ENCODE results near the gene FAU.
A peak's percentile ranks its signal among the peaks of the same experiment; 100 is the strongest.
"Not testable (repeated sequence)": the region's sequence is repeated elsewhere in the genome, so short reads cannot be mapped to it uniquely, and the experiment has no call there.

Gene FAU

DNA sequence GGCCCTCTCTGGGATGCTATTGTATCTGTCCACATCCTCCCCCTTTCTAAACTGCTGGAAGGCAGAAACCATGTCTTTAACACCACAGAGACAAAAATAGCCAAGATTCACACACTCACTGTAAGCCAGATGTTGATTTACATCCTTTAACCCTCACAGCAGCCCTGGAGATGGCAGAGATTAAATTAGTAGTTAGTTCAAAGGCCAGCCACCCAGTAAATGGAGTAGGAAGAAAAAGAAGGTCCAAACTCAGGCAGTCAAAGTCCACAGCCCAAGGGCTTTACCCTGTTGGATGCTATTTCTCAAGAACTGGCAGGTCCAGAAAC, 2.3 kb downstream of the FAU start:
- DNase-seq, result no peak

DNA sequence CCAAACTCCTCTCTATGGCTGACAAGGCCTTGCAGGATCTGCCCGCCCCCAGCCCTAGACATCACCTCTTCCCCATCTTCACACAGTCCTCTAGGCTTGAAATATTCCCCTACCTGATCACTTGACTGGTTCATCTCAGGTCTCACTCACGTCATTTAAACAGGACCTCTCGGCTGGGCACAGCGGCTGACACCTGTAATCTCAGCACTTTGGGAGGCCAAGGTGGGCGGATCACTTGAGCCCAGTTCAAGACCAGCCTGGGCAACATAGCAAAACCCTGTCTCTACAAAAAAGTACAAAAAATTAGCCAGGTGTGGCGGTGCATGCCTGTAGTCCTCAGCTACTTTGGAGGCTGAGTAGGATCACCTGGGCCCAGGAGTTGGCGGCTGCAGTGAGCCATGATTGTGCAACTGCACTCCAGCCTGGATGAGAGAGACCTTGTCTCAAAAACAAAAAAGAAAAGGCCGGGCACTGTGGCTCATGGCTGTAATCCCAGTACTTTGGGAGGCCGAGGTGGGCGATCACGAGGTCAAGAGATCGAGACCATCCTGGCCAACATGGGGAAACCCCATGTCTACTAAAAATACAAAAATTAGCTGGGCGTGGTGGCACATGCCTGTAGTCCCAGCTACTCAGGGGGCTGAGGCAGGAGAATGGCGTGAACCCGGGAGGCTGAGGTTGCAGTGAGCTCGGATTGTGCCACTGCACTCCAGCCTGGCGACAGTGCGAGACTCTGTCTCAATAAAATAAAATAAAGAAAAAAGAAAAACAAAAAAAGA, 2.9 kb downstream of the FAU start:
- not testable (repeated sequence) for DNase-seq

DNA sequence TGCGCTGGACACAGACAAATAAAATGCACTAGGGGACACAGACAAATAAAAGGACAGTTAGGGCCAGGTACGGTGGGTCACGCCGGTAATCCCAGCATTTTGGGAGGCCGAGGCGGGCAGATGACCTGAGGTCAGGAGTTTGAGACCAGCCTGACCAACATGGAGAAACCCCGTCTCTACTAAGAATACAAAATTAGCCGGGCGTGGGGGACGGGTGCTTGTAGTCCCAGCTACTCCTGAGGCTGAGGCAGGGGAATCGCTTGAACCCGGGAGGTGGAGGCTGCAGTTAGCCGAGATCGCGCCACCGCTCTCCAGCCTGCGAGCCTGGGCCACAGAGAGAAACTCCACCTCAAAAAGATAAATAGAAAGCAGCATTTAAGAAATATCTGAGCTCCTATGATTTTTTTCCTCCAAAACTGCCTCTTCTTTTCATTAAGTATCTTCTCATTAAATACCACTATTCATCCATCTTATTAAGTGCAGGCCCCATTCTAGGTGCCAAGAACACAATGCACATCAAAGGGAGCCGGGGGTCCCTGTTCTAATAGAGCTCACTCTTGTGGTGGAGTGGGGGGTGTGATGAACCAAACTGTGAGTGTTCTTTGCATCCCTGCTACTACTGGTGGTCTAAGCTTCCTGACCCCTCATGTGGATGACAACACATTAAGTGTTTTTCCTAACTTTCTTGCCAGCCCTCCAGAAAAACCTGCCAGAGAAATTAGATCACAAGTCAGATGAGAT, 3.7 kb downstream of the FAU start:
- no peak for DNase-seq

DNA sequence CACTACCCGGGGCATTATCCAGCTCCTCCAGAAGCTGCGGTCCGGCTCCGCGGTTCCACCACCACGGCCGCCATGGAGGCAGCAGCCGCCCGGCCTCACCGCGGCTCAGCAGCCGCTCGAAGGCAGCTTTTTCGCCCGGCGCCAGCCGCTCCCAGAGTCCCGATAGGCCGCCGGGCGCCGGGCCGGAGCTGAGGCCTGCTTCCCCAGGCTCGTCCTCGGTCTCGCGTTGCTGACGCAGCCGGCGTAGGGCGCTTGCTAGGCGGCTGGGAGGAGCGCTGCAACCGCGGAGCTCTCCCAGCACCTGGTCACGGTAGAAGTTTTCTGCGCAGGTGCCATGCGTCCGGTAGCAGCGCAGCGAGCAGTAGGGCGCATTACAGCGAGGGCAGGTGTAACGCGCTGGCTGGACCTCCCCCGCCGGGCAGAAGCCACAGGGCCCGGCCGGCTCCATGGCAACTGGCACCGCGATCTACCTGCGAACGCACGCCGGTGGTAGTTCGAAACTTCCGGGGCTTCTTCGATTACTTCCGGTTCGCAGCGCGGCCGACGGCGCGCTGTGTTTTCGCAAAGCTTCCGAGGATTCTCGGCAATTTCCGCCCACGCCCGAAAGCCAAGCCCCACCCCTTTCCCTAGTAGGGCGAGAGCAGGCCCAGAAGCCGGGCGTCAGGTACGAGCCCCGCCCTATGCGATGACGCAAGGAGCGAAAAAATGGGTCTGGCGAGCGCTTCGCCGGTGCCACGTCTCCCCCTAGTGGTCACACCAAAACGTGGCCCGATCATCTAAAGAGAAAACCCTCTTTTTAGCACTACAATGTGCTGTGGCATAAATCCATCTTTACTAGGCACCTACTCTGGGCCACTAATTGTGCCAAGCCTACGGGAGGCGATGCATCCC, 4.5 kb downstream of the FAU start, which contains the start of gene ZNHIT2:
Gene ZNHIT2, minus strand, starts transcription at position 496 of the 891 bp plus-strand sequence. Its CDS starts 48 bp downstream, at position 448.
- peak; percentile 100 for DNase-seq

DNA sequence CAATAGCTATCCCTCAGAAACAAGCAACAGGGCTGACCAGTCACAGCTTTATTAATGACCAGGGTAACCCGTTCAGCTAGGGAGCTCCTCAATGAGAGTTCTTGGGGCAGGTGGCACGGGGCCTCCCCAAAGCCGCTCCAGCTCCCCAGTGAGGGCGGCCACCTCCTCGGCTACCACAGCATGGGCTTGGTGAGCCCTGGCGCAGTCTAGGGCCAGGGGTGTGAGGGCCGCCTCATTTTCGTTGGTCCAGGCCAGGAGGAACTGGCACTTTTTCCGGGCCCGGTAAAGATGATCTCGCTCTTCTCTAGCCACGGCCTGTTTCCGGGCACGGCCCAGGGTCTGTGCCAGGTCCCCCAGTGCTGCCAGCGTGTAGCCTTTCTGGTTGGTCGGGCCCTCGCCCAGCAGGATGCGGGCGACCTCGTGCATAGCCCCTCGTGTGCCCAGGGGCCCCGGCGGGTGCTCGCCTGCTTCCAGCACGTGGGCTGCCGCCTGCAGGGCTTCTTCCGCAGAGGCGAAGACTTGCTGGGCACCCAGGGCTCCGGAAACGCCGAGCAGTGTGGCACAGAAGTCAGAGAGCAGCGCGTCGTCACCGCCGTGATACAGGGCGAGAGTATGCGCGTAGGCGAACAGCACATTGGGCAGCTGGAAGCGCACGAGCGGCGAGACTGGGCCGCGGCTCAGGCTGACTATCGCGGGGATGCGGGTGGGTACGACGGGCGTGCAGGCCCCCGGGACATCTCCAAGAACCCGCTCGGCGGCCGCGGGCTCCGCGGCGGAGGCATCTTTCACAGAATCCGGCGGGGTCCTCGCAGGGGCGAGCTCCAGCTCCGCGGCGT, 5.3 kb downstream of the FAU start:
- DNase-seq, result peak; percentile 76

DNA sequence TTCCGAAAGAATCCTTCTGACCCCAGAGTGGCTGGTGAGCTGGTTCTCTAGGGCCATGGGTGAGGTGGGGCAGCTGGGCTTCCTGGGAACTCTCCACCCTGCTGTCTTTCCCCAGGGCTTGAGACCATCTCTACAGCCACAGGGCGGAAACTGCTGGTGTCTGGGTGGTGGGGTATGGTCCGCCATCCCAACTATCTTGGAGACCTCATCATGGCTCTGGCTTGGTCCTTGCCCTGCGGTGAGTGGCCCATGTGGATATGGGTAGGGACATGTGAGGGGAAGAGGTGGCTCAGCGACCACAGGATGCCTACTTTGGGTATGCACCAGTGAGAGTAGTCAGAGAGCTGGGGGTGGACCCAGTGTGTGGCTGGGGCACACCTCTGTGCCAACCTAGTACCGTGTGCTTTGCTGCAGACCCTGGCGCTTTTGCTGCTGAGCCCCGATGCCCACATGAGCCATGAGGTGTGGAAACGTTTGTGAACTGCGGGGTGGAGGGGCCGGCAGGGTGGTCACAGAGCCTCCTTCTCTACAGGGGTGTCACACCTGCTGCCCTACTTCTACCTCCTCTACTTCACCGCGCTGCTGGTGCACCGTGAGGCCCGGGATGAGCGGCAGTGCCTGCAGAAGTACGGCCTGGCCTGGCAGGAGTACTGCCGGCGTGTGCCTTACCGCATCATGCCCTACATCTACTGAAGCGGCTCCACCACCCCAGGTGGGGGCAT, 6.4 kb downstream of the FAU start:
- DNase-seq, result no peak

DNA sequence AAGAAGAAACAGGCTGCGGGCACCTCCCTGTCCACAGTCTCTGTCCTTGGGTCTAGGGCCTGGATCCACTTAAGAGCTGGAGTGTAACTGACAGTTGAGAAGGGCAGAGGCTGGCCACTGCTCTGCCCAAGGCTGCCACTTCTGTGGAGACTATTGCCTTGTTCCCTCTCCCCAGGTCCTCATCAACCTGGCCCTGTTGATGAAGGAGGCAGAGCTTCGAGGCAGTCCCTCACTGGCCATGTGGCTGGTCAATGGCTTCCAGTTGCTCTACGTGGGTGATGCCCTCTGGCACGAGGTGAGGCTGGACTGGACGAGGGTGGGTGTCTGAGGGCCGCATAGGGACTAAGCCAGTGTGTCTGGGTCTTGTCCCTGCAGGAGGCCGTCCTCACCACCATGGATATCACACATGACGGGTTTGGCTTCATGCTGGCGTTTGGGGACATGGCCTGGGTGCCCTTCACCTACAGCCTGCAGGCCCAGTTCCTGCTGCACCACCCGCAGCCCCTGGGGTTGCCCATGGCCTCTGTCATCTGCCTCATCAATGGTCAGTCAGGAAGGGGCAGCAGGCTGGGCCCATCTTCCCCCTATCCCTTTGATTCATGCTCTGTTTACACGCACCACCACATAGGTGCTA, 7.3 kb downstream of the FAU start:
- DNase-seq, result no peak

DNA sequence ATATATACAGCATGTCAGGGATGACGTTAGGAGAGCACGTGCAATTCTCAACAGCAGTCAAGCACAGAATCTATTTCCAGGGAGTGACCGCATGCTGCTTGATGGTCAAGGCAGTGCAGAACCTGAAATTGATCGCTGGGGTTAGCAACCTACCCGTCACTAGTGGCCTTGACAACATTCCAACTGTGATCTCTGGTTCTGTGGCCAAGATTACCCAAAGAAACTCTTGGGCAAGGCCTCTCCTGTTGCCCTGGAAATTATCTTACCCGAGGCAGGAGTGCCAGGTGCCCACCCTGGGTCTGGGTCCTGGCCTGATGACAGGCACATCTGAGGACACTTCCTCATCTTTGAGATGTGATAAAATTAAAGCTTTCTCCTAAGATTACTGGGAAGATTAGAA, 8.1 kb downstream of the FAU start:
- DNase-seq, result no peak

DNA sequence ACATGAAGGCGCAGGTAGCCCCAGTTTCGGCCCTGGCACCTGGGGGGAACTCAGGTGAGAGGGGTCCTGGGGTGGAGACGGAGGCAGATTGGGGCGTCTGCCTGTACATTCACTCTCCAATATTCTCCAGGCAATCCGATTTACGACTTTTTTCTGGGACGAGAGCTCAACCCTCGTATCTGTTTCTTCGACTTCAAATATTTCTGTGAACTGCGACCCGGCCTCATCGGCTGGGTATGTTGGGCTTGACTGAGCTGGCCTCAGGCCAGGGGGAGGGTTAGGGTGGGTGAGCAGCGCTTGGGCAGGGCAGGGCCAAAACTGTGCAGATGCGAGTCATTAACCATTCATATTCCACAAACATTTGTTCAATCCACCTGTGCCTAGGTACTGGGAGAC, 8.6 kb downstream of the FAU start:
- DNase-seq, result no peak

DNA sequence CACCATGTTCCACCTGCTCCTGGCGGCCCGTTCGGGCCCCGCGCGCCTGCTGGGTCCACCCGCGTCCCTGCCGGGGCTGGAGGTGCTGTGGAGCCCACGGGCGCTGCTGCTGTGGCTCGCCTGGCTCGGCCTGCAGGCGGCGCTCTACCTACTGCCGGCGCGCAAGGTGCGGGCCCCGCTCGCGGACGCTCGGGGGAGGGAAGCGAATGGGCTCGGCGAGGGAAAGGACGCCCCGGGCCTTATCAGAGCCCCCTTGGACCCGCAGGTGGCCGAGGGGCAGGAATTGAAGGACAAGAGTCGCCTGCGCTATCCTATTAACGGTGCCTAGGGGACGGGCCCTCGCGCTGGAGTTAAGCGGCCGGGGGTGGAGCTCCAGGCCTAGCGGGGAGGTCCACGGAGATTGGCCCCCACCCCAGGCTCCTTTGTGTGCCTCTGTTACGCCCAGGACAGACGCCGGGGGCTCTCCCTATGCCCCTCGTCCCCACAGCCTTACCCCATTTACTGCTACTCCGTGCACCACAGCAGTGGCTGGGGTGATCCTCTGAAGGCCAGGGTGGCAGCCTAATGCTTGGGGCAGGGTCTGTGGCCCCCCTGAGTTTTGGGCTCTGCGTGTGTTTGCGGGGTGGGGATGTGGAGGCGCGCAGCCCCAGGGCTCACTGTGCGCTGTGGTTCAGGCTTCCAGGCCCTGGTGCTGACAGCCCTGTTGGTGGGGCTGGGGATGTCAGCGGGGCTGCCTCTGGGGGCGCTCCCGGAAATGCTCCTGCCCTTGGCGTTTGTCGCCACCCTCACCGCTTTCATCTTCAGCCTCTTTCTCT, 9.2 kb downstream of the FAU start:
- DNase-seq, result peak; percentile 83

DNA sequence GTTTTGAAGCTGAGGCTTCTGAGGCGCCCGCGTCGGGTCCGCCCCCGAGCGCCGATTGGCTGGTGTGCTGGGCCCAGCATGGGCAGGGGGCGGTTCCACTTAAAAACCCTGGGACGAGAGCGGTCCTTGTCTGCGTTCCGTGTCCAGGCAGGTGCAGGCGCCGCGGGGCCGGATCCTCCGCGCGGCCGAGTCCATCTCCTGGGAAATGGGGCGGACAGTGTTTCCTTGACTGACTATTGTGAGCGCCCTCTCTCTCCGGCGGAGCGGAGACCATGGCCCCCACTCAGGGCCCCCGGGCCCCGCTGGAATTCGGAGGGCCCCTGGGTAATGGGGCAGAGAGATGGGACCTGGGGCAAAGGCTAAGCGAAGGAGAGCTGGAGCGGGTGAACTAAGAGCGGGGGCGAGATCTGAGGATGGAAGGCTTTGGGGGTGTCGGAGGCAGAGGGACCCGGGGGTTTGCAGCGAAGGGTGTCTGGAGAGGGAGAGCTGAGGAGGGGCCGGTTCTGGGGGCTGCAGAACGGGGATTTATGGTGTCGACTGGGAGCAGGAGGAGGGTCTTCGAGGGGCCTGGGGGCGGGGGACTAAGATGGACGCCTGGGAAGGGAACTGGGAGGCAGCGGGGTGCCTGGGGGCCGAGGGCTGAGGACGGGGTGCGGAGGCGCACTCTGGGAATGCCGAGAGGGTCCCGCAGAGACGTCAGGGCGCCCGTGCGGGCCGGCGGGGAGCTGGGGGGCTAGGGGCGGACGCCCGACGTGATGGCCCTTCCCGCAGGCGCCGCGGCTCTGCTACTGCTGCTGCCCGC, 10.0 kb downstream of the FAU start, which contains the start of gene TM7SF2:
Gene TM7SF2, plus strand, starts transcription at position 129 of the 802 bp plus-strand sequence. Its CDS starts 144 bp downstream, at position 273.
- peak; percentile 96 for DNase-seq

DNA sequence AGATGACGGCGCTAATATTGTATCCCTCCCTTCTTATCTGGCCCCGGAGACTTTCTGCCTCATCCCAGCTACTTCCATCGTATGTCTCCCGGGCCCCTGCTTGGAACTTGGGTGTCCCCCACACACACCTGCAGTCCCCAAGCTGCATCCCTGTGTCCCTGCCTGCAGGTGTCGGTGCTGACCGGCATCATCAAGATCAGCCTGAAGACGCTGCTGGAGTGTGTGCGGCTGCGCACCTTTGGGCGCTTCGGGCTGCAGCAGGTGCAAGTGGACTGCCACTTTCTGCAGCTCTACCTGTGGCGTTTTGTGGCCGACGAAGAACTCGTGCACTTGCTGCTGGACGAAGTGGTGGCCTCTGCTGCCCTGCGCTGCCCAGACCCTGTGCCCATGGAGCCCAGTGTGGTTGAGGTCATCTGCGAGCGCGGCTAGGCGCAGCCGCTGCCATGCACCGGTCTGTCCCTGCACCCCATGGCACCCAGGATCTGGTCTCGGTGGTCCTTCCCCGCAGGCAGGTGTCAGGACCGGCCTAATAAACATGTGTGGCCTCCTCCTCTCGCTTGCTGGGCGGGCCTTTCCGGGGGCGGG, 10.7 kb downstream of the FAU start:
- no peak for DNase-seq

DNA sequence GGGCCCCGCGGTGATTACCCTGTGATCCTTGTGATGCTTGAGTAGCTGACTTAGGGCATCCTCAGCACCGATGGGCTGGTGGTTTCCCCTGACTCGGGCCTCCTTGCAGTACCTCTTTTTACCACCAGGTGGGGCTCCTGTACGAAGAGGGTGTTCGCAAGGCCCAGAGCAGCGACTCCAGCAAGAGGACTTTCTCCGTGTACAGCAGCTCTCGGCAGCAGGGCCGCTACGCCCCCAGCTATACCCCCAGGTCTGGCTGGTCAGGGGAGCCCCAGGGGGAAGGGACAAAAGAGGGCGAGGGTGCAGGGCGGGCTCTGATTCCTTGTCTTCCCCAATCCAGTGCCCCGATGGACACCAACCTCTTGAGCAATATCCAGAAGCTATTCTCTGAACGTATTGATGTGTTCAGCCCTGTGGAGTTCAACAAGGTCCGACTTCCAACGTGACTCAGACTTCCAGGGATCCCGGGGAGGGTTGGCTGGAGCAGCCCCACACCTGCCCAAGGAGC, 11.5 kb downstream of the FAU start:
- peak; percentile 100 for DNase-seq

DNA sequence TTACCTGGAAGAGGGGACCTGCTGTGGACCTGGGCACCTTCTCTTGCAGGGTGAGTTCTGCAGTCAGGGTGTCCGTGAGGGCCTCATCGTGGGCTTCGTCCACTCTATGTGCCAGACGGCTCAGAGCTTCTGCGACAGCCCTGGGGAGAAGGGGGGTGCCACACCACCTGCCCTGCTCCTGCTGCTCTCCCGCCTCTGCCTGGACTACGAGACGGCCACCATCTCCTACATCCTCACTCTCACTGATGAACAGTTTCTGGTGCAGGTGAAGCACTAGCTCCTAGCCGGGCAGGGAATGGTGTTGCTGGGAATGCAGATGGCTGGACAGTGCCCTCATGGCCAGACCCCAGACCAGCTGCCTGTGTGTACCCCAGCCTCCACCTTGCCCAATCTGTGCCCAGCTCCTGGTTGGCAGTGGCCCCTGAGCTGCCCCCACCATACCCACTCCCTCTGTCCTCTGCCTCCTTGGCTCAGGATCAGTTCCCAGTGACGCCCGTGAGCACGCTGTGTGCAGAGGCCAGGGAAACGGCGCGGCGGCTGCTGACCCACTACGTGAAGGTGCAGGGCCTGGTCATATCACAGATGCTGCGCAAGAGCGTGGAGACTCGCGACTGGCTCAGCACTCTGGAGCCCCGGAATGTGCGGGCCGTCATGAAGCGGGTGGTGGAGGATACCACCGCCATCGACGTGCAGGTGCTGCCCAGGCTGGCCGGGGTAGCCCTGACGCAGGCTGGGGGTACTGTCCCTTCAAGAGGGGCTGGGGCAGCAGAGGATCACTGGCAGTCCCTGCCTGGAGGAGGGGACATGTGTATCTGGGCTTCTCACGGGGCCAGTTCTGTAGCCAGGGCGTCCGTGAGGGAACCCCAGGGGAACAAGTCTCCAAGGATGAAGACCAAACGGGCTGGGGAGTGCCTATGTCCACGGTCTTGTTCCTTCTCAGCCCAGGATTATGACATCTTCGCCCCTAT, 12.4 kb downstream of the FAU start:
- no peak for DNase-seq

DNA sequence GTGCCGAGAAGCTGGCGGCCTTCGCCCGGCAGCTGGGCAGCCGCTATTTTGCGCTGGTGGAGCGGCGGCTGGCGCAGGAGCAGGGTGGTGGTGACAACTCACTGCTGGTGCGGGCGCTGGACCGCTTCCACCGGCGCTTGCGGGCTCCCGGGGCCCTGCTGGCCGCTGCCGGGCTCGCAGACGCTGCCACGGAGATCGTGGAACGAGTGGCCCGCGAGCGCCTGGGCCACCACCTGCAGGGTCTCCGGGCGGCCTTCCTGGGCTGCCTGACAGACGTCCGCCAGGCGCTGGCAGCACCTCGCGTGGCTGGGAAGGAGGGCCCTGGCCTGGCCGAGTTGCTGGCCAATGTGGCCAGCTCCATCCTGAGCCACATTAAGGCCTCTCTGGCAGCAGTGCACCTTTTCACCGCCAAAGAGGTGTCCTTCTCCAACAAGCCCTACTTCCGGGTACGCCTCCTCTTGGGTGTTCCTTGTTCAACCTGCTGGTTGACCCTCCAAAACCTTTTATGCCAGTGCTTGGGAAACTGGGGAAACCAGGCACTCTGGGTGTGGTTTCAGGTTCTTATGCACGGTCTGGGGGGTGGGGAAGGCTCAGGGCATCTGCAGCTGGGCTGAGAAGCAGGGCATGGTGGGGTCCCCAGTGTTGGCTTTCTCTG, 13.3 kb downstream of the FAU start:
- no peak for DNase-seq

DNA sequence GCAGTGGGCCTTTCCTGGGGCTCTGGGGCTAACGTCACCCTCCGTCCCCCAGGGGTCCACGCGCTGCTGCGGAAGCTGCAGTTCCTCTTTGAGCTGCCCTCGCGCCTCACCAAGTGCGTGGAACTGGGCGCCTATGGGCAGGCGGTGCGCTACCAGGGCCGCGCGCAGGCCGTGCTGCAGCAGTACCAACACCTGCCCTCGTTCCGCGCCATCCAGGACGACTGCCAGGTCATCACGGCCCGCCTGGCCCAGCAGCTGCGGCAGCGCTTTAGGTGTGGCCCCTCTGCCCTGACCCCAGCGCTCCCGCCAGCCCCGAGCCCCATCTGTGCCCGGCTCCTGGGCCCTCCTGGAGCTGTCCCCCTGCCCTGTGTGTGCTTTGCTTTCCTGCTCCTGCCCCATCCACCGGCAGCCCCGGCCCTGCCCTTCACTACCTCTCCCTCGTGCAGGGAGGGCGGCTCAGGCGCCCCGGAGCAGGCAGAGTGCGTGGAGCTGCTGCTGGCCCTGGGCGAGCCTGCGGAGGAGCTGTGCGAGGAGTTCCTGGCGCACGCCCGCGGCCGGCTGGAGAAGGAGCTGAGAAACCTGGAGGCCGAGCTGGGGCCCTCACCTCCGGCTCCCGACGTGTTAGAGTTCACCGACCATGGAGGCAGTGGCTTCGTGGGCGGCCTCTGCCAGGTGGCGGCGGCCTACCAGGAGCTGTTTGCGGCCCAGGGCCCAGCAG, 14.0 kb downstream of the FAU start:
- DNase-seq, result no peak
